GM19324 (cell line): ENCODE results near the gene NEK4.

Source experiments
- ATAC-seq: cut with Tn5 transposase; IDR thresholded peaks from one replicate; pipeline ENCODE4 v1.9.1; 2021; ENCODE audit warnings: mild to moderate bottlenecking, moderate library complexity; ENCODE audit not compliant: unreplicated experiment, low FRiP score

The NEK4 gene

GRCh38 chr3:52793702-52794611 is 23.2 kb upstream of the NEK4 start:
- no peak for ATAC-seq

GRCh38 chr3:52792961-52793695 is 22.4 kb upstream of the NEK4 start:
- ATAC-seq = no peak

- no peak for ATAC-seq
These were observed 21.7 kb upstream of the NEK4 start for GRCh38 chr3:52792413-52792812.

- no peak for ATAC-seq
These were observed 21.2 kb upstream of the NEK4 start for GRCh38 chr3:52791928-52792327.

GRCh38 chr3:52791366-52791765 is 20.6 kb upstream of the NEK4 start:
- ATAC-seq = no peak

- no peak for ATAC-seq
These were observed 20.0 kb upstream of the NEK4 start for GRCh38 chr3:52790741-52791140.

GRCh38 chr3:52790337-52790736 is 19.6 kb upstream of the NEK4 start:
- no peak for ATAC-seq

- no peak for ATAC-seq
These were observed 19.0 kb upstream of the NEK4 start for GRCh38 chr3:52789746-52790040.

- ATAC-seq = no peak
These were observed 18.4 kb upstream of the NEK4 start for GRCh38 chr3:52788890-52789745.

GRCh38 chr3:52787672-52788625 is 17.2 kb upstream of the NEK4 start:
- no peak for ATAC-seq

- ATAC-seq = no peak
These were observed 16.5 kb upstream of the NEK4 start for GRCh38 chr3:52787246-52787645.

- ATAC-seq = no peak
These were observed 15.8 kb upstream of the NEK4 start for GRCh38 chr3:52786330-52787215.

GRCh38 chr3:52784931-52785590 is 14.3 kb upstream of the NEK4 start:
- no peak for ATAC-seq

GRCh38 chr3:52784021-52784621 is 13.4 kb upstream of the NEK4 start:
- no peak for ATAC-seq

- no peak for ATAC-seq
These were observed 12.4 kb upstream of the NEK4 start for GRCh38 chr3:52783211-52783555.

- ATAC-seq = no peak
These were observed 11.9 kb upstream of the NEK4 start for GRCh38 chr3:52782412-52783210.

GRCh38 chr3:52781741-52782140 is 11.0 kb upstream of the NEK4 start:
- no peak for ATAC-seq
